GM12878 (cell line): ENCODE data around the gene EYA2. TPM values are rescaled to one million over a fixed set of nuclear protein-coding genes. Genes with fewer than 3 reads are reported as not detected.

Experiments used
- BRCA1 ChIP-seq: IDR thresholded peaks from 2 replicates; pipeline ENCODE4 v1.6.1; 2011; ENCODE audit warnings: low read depth, low read length, improper control_type of control experiment
- CBX3 ChIP-seq: fragments of 200-600 bp; sonication (generic); IDR thresholded peaks from 2 replicates; pipeline ENCODE4 v1.6.1; 2016; ENCODE audit warnings: low read depth, borderline replicate concordance
- CHD1 ChIP-seq: IDR thresholded peaks from 2 replicates; pipeline ENCODE4 v1.6.1; 2012; ENCODE audit warnings: low read depth, low read length, improper control_type of control experiment
- MTA3 ChIP-seq: IDR thresholded peaks from 2 replicates; pipeline ENCODE4 v1.6.1; 2012; ENCODE audit warnings: low read length, inconsistent platforms, borderline replicate concordance
- NFYB ChIP-seq: IDR thresholded peaks from 2 replicates; pipeline ENCODE4 v1.6.1; 2011; ENCODE audit warnings: low read depth, mild to moderate bottlenecking, low read length, improper control_type of control experiment, moderate library complexity; ENCODE audit not compliant: insufficient read depth
- RBBP5 ChIP-seq: fragments of 200-600 bp; sonication (generic); conservative IDR thresholded peaks from 2 replicates; pipeline ENCODE4 v1.6.1; 2016
- RUNX3 ChIP-seq: IDR thresholded peaks from 2 replicates; pipeline ENCODE4 v1.6.1; 2012; ENCODE audit warnings: low read length, inconsistent platforms
- SPI1 ChIP-seq: IDR thresholded peaks from 2 replicates; pipeline ENCODE4 v1.6.1; 2011; ENCODE audit warnings: low read depth, mild to moderate bottlenecking, low read length, moderate library complexity, borderline replicate concordance; ENCODE audit not compliant: insufficient read depth
- SUZ12 ChIP-seq: fragments of 200-600 bp; sonication (generic); IDR thresholded peaks from one replicate; pipeline ENCODE4 v1.6.1; 2018; ENCODE audit warnings: antibody characterized with exemption, mild to moderate bottlenecking; ENCODE audit not compliant: unreplicated experiment
- YY1 ChIP-seq: IDR thresholded peaks from 2 replicates; pipeline ENCODE4 v1.6.1; 2011; ENCODE audit warnings: low read depth, mild to moderate bottlenecking, low read length
- ZBED1 ChIP-seq: IDR thresholded peaks from 2 replicates; pipeline ENCODE4 v1.6.1; 2016; ENCODE audit warnings: borderline replicate concordance
- ZNF274 ChIP-seq: IDR thresholded peaks from one replicate; pipeline ENCODE4 v1.8.0; 2011; ENCODE audit not compliant: insufficient read length, insufficient read depth
- ZNF622 ChIP-seq: fragments of 450-650 bp; IDR thresholded peaks from 2 replicates; pipeline ENCODE4 v1.6.1; 2017; ENCODE audit warnings: mild to moderate bottlenecking, inconsistent platforms
- polyA plus RNA-seq, 11 experiments: library from polyadenylated mRNA; depleted of rRNA in 4 of 11; unstranded in 6 of 11; stranded (reverse) in 5 of 11; fragments of >200 nt; fragmentation: Nextera tagmentation in 4 of 11; fragmentation: Illumina TruSeq in 1 of 11; extraction: Ambion mirVana in 4 of 11; extraction: Trizol in 1 of 11; gene quantifications; 1 replicate in 1 of 11; 2 replicates in 10 of 11; pipeline versions ENCODE4 v1.2.1 to v1.2.3, GENCODE V29; 2011 to 2016; ENCODE audit warnings: inconsistent platforms in 2 of 11, missing spikeins in 2 of 11, low read depth in 1 of 11
- total RNA-seq, 4 experiments: library from RNA; depleted of rRNA in 3 of 4; stranded (reverse); fragments of >200 nt in 3 of 4; fragmentation: Illumina TruSeq in 1 of 4; extraction: Trizol in 1 of 4; gene quantifications; 2 replicates each; pipeline versions ENCODE4 v1.2.1 to v1.2.3, GENCODE V29; 2013 to 2021
- TF ChIP-seq, protein P1 (sequence below): IDR thresholded peaks from 2 replicates; pipeline ENCODE4 v1.6.1; 2011; ENCODE audit warnings: mild to moderate bottlenecking, low read depth, low read length, moderate library complexity; ENCODE audit not compliant: insufficient replicate concordance
- TF ChIP-seq, protein P2 (sequence below): IDR thresholded peaks from 2 replicates; pipeline ENCODE4 v1.6.1; 2011; ENCODE audit warnings: low read depth, mild to moderate bottlenecking, low read length, moderate library complexity, borderline replicate concordance; ENCODE audit errors: extremely low read depth
- TF ChIP-seq, protein P3 (sequence below): fragments of 450-650 bp; IDR thresholded peaks from 2 replicates; pipeline ENCODE4 v1.6.1; 2017; ENCODE audit warnings: low read depth, mild to moderate bottlenecking, moderate library complexity
- TF ChIP-seq, protein P4 (sequence below): IDR thresholded peaks from 2 replicates; pipeline ENCODE4 v1.6.1; 2012; ENCODE audit warnings: low read length, inconsistent platforms
- TF ChIP-seq, protein P5 (sequence below): IDR thresholded peaks from 2 replicates; pipeline ENCODE4 v1.6.1; 2011; ENCODE audit warnings: borderline replicate concordance, low read depth, mild to moderate bottlenecking, moderate library complexity, mixed read lengths, low read length; ENCODE audit not compliant: insufficient read depth; ENCODE audit errors: extremely low read length

EYA2 gene
- total and polyA plus RNA-seq, 10 of the 15 experiments (the other 5 are each of a cell fraction or from before 2014, with no cell fraction given) = 0.20 TPM; not detected in 9

DNA sequence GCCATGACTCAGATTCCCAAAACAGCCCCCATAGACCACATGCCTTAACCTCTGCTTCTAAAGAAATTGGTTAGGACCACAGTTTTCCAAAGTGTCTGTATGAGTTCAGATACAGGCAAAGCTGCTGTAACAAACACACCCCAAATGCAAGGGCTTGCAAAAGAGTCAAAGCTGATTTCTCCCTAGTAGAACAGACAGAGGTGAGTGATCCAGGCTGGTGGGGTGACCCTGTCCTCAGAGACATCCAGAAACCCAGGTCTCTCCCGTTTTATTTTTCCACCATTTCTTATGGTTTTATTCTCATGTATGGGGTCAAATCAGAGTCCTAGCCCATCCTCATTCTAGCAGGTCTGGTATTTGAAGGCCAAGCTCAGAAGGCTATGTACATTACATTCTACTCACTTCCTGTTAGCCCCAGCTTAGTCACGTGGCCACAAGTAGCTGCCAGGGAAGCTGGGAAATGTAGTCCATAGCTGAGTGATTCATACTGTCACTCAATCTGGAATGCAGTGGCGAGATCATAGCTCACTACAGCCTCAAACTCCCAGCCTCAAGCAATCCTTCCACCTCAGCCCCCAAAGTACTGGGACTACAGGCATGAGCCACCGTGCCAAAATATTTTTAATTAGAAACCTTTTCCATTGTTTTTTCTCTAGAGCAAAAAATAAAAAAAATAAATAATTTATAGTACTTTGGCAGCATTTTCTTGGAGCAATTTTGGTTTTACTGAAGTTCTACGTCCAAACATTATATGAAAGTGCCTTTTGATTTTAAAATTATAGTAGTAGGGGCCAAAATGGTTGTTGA, 286.6 kb downstream of the EYA2 start (continued):
- TF ChIP-seq, protein P1, sequence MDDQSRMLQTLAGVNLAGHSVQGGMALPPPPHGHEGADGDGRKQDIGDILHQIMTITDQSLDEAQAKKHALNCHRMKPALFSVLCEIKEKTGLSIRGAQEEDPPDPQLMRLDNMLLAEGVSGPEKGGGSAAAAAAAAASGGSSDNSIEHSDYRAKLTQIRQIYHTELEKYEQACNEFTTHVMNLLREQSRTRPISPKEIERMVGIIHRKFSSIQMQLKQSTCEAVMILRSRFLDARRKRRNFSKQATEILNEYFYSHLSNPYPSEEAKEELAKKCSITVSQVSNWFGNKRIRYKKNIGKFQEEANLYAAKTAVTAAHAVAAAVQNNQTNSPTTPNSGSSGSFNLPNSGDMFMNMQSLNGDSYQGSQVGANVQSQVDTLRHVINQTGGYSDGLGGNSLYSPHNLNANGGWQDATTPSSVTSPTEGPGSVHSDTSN = peak; percentile 71
- TF ChIP-seq, protein P2, sequence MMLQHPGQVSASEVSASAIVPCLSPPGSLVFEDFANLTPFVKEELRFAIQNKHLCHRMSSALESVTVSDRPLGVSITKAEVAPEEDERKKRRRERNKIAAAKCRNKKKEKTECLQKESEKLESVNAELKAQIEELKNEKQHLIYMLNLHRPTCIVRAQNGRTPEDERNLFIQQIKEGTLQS = peak; percentile 82; the same call in 1 of the 2 replicates
- TF ChIP-seq ZNF274 (no peak), ZNF622 (no peak), SUZ12 (no peak), SPI1 (peak; percentile 49; the same call in 1 of the 2 replicates), NFYB (no peak), ZBED1 (no peak), MTA3 (no peak), RUNX3 (no peak), YY1 (0 out of 2 replicates have a peak, but pooled peaks have one; percentile 23), RBBP5 (no peak), CBX3 (no peak), BRCA1 (no peak), CHD1 (no peak)
- TF ChIP-seq, protein P3, sequence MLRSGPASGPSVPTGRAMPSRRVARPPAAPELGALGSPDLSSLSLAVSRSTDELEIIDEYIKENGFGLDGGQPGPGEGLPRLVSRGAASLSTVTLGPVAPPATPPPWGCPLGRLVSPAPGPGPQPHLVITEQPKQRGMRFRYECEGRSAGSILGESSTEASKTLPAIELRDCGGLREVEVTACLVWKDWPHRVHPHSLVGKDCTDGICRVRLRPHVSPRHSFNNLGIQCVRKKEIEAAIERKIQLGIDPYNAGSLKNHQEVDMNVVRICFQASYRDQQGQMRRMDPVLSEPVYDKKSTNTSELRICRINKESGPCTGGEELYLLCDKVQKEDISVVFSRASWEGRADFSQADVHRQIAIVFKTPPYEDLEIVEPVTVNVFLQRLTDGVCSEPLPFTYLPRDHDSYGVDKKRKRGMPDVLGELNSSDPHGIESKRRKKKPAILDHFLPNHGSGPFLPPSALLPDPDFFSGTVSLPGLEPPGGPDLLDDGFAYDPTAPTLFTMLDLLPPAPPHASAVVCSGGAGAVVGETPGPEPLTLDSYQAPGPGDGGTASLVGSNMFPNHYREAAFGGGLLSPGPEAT = no peak
- TF ChIP-seq, protein P4, sequence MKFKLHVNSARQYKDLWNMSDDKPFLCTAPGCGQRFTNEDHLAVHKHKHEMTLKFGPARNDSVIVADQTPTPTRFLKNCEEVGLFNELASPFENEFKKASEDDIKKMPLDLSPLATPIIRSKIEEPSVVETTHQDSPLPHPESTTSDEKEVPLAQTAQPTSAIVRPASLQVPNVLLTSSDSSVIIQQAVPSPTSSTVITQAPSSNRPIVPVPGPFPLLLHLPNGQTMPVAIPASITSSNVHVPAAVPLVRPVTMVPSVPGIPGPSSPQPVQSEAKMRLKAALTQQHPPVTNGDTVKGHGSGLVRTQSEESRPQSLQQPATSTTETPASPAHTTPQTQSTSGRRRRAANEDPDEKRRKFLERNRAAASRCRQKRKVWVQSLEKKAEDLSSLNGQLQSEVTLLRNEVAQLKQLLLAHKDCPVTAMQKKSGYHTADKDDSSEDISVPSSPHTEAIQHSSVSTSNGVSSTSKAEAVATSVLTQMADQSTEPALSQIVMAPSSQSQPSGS = no peak
- TF ChIP-seq, protein P5, sequence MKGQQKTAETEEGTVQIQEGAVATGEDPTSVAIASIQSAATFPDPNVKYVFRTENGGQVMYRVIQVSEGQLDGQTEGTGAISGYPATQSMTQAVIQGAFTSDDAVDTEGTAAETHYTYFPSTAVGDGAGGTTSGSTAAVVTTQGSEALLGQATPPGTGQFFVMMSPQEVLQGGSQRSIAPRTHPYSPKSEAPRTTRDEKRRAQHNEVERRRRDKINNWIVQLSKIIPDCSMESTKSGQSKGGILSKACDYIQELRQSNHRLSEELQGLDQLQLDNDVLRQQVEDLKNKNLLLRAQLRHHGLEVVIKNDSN = peak; percentile 87
